Measurements from ENCODE around the gene ADAMTSL5.
A peak's percentile ranks its signal among the peaks of the same experiment; 100 is the strongest.
"Not testable (repeated sequence)": the region's sequence is repeated elsewhere in the genome, so short reads cannot be mapped to it uniquely, and the experiment has no call there.

ADAMTSL5 gene, protein sequence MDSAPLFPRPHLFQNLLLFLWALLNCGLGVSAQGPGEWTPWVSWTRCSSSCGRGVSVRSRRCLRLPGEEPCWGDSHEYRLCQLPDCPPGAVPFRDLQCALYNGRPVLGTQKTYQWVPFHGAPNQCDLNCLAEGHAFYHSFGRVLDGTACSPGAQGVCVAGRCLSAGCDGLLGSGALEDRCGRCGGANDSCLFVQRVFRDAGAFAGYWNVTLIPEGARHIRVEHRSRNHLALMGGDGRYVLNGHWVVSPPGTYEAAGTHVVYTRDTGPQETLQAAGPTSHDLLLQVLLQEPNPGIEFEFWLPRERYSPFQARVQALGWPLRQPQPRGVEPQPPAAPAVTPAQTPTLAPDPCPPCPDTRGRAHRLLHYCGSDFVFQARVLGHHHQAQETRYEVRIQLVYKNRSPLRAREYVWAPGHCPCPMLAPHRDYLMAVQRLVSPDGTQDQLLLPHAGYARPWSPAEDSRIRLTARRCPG

DNA sequence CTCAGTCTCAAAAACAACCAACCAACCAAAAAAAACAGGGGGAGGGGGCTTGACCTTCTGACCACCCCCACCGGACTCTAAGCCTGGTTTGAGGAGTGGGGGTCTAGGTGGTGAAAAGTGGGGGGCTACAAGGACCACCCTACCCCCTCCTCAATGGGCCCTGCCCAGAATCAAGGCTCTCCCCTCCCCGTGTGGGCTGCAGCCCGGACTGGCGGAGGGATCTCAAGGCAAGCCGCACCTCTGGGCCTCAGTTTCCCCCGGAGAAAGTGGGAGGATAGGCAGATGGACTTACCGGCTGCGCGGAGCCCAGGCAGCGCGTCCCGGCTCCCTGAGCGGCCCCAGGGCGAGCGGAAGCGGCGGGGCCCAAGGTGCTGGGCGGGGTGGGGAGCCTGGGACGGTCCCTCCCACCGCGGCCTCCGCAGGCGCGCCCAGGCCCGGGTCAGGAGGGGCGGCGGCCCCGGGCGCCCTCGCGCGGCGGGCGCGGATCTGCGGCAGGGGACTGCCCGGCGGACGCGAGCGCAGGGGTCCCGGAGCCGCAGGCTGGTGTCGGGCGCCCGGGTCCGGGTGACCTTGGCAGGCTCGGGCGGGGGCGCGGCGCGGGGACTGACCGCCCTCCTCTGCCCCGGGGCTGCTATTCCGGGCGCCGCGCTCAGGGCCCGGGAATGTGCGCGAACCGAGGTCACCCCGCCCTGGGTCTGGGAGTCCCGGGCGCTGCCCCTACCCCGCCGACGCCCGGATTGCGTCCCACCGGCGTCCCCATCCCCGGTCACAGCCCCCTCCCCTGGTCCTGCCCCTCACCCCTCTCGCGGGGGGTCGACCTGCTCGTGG, at the start of gene ADAMTSL5:
Gene ADAMTSL5 (minus strand): TSS at position 349 of the 828 bp plus-strand sequence. CDS start 2,076 bp downstream, outside the sequence.
- DNase-seq (ENCODE audit: low spot score) = peak; percentile 50

DNA sequence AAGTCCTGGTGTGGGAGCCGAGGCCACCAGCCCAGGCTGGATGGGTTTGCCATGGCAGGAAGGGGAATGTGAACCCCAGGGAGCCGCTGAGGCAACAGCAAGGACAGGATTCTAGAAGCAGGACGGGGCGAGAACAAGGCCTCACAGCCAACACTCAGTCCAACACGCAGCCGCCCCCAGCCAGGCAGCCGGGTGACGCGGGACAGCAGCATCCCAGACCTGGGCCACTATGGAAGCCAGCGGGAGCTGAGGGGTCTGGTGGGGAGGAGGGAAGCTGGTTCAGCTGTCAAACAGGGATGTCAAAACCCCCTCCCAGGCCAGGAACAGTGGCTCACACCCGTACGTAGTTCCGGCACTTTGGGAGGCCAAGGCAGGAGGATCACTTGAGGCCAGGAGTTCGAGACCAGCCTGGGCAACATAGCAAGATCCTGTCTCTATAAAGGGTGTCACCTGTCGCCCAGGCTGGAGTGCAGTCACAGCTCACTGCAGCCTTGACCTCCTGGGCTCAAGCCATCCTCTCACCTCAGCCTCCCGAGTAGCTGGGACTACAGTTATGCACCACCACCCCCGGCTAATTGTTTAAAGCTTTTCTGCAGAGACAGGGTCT, 48.5 kb upstream of the ADAMTSL5 start:
- no peak for DNase-seq (ENCODE audit: low spot score)

DNA sequence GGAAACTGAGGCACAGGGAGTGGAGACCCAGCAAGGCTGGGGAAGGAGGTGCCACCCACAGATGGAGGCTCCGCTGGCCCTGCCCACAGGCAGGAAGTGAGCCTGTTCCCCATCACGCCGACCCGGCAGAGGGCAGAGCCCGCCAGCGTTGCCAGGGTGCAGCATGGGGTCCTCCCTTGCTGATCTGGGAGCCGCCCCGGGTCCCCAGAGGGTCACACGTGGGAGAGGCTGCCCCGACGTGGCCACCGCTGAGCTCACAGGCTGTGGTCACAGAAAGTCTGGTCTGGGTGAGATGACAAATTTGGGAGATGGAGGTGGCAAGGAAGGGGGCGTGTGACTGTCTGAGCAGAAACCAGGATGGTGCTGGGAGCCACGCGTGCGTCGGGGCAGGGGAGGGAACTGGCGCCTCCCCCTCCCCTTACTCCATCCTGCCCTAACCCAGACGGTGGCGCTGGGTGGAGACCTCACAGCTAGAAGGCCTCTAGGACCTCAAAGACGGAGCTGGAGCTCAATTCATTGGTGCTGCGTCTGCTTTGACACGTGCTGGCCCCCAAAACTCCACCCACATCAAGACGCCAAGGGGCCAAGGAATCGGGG, 47.6 kb upstream of the ADAMTSL5 start:
- no peak for DNase-seq (ENCODE audit: low spot score)

DNA sequence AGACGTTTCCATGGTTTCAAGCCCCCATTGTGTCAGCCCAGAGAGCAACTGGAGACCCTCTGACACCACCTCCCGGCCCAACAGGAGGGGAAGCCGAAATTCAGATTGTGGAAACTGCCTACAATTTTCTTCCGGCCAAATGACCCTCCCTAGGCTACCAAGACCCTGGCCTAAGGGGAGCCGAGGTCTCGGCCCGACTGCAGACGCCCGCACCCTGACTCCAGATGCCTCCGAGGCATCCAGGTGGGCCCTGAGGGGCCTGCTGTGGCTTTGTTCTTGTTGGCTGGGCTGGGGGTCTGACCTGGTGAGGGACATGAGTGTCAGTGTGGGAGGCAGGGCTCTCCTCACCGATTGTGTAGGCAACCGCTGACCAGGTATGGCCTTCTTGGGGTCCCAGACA, 45.7 kb upstream of the ADAMTSL5 start:
- no peak for DNase-seq (ENCODE audit: low spot score)

DNA sequence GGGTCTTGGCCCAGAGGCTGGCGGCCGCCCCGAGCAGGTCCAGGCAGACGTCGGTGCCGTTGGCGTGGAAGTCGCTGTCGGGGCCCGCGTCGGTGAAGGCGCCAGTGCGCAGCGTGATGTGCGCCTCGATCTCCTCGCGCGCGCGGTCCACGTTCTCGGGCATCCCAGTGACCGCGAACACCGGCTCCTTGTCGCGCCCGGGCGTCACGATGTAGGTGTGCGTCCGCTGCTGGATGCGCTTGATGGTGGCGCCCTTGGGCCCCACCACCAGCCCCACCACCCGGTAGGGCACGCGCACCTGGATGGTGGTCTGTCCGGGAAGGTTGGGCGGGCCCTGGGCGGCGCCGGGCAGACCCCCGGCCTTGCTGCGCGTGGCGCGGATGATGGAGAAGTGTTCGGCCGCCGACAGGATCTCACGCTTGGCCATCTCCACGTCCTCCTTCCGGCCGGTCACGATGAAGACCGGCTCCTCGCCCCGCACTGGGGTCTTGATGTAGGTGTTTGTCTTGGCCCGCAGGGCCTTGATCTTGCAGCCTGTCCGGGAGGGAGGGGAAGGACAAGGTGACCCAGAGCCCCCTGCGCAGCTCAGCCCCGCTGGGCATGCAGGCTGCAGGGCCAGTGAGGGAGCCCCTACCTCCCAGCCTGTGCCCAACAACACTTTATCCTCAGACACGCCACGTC, 43.7 kb upstream of the ADAMTSL5 start:
- DNase-seq (ENCODE audit: low spot score) = no peak

DNA sequence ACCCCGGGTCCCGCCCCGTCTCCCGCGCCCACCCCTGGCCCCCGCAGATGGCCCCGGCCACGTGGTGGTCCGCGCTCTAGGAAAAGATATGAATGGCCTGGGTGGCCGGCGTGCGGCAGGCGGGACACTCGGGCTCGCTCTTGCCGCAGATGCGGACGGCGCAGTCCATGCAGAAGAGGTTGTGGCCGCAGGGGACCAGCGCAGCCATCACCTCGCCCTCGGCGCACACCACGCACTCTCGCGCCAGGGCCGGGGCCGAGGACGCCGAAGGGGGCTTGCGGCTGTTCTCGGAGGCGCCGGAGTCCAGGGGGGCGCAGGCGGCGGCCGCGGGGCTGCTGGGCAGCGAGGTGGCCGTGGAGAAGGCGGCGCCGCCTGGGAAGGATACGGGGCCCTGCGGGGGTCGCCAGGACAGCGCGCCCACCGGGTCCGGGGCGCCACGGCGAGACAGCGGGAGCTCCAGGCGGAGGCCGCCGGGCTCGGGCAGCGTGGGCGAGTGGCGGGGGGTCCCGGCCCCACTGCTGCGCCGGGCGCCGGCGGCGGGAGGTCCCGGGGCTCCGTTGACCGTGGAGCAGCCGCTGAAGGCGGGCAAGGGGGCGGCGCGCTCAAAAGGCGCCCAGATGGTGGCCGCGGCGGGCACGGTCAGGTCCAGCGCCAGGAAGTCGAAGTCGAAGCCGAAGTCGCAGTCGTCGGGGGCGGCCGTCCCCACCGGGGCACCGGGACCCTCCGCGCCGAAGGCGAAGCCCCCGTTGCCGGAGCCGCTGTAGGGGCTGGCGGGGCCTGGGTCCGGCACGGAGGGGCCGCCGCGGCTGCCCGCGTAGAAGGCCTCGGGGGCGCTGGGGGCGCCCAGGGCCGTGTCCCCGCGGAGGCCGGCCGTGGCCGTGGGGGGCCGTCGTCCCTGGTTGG, 42.9 kb upstream of the ADAMTSL5 start:
- DNase-seq (ENCODE audit: low spot score) = no peak

DNA sequence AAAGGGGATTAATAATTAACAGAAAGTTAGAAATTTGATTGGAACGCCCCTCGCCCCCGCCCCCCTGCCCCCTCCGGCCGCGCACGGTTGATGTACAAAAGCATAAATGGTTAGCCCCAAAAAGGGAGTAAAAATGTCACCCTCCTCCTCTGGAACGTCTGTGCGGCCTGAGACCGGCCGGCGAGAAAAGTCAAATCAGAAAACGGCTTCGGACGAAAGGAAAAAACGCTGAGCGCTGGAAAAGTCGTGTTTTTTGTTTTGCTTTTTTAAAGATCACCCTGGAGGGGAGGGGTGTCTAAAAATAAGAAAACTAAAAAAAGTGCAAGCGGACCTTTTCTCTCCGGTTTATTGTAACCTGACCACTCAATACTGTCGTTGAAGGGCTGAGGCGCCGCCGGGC, 42.1 kb upstream of the ADAMTSL5 start:
- DNase-seq (ENCODE audit: low spot score) = no peak

DNA sequence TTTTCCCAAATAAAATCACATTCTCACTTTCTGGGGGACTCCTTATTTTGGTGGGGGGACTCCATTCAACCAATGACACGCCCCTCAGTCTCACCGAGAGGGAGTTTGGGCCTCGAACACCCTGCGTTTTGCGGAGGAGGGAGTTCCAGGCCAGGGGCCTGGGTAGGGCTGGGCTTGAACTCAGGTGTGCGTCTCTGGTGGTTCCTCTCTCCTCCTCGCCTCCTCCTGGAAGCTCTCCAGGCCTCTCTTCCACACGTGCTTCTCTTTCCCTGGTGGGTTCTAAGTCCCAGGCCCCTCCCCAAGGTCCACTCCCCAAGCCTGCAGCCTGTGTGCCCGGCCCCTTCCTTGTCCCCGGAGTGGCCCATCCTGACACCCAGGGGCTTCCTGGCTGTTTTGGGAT, 40.6 kb upstream of the ADAMTSL5 start:
- DNase-seq (ENCODE audit: low spot score) = no peak

DNA sequence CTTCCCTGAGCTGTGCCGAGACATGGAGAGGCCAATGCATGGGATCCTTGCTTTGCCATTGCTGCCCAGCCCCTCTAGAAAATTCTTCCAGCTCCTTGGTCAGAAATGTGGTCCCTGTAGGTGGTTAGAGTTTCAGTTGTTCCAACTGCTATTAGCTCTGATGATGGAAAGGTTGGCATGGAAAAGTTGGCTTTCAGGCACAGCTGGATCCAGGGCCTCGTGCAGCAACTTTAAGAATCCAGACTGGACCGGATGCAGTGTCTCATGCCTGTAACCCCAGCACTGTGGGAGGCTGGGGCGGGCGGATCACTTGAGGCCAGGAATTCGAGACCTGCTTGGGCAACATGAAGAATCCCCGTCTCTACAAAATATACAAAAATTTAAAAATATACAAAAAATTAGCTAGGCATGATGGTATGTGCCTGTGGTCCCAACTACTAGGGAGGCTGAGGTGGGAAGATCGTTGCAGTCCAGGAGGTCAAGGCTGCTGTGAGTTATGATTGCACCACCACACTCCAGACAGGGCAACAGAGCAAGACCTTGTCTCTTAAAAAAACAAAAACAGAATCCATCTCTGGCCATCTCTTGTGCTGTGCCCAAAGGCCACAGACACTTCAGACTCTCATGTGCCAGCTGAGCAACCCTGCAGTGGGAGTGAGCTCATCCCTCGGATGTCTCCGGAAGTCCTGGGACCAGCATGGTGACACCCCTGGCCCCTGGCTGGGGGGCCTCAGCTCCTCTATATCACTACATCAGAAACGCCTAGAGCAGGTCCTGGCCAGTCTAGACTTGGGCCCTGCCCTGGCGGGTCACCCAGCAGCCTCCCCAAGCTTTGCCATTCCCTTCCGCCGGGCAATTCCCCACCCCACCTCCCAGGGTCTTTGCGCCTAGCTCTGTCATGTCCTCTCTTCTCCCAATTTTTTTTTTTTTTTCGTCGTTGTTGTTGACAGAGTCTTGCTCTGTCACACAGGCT, 38.5 kb upstream of the ADAMTSL5 start:
- no peak for DNase-seq (ENCODE audit: low spot score)

DNA sequence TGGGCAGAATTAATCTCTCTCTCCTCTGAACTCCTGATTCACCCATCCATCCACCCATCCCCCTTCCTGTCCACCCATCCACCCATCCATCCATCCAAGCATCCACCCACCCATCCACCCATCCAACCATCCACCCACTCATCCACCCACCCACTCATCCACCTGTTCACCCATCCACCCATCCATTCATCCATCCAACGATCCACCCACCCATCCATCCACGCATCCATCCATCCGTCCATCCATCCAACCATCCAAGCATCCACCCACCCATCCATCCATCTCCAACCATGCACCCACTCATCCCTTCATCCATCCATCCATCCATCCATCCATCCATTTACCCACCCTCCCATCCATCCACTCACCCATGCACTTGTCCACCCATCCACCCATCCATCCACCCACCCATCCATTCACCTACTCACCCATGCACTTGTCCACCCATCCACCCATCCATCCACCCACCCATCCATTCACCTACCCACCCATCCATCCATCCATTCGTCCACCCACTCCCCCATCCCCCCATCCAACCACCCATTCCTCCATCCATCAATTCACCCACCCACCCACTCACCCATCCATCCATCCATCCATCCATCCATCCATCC, 36.6 kb upstream of the ADAMTSL5 start:
- DNase-seq (ENCODE audit: low spot score) = no peak

DNA sequence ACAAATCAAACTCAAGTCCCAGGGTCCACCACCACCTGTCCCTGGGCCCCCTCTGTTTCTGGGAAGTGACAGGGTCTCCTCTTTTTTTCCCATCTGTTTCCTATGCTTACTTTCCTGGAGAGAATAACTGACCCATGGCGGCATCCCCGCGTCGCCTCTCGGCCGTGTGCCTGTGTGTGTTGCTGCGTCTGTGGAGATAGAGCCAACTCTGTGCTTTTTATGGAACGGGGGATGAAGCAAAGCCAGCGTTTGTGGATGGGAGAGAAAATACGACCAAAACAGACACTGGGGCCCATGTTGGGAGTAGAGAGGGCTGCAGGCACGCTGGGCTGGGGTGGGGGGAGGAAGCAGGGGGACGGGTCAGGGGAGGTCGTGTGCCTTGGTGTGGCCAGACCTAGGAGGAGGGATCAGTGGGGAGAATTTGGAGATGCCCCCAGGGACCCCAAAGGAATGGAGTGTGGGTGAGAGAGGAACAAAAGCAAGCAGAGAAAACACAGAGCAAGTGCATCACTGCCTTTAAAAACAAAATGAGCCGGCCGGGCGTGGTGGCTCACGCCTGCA, 27.6 kb upstream of the ADAMTSL5 start:
- DNase-seq (ENCODE audit: low spot score) = no peak

DNA sequence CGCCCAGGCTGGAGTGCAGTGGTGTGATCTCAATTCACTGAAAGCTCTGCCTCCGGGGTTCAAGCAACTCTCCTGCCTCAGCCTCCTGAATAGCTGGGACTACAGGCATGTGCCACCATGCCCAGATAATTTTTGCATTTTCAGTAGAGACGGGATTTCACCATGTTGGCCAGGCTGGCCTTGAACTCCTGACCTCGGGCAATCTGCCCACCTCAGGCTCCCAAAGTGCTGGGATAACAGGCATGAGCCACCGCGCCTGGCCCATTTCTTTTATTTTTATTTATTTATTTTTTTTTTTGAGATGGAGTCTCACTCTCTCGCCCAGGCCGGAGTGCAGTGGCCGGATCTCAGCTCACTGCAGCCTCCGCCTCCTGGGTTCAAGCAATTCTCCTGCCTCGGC, 26.9 kb upstream of the ADAMTSL5 start:
- DNase-seq (ENCODE audit: low spot score) = not testable (repeated sequence)

DNA sequence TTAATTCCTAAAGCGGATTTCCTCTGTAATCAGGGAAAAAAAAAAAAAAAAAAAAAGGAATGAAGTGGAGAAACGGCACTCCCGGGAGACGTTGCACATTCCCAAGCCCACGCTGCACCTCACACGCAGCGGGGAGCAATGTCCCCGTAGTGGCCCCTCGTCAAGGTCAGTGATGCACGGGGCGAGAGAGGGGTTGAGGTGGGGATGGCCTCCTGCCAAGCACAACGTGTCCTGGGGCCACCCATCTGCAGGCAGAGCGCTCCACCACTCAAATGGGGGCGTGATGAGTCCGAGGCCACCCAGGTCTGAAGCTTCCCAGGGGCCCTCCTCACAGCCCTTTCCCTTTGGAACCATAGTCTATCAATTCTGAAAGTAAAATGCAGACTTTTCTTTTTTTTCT, 26.2 kb upstream of the ADAMTSL5 start:
- DNase-seq (ENCODE audit: low spot score) = no peak

DNA sequence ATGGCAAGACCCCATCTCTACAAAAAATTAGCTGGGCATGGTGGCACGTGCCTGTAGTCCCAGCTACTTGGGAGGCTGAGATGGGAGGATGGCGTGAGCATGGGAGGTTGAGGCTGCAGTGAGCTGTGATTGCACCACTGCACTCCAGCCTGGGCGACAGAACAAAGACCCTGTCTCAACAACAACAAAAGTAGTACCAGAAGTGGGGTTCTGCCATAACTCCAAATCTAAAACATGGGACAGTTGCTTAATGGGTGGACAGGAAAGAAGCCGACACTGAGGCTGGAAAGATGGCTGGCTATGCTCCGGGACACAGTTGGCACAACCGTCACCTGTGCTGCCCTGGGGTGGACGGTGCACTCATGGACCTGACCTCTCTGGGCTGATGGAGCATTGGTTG, 22.9 kb upstream of the ADAMTSL5 start:
- DNase-seq (ENCODE audit: low spot score) = not testable (repeated sequence)

DNA sequence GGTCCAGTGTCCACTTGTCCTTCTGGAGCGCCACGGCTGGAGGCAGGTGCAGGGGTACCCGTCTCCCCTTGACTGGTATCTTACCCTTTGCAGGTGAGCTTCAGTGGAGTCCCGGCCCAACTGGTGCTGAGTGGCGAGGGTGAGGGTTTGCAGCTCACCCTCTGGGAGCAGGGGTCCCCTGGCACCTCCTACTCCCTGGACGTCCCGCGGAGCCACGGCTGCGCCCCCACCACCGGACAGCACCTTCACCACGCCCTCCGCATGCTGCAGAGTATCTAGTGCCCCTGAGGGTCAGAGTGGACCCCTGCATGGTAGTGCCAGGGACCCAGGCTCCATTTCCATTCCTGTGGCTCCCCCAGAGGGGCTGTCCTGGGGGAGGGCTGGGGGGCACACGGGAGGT, 22.2 kb upstream of the ADAMTSL5 start:
- DNase-seq (ENCODE audit: low spot score) = no peak

DNA sequence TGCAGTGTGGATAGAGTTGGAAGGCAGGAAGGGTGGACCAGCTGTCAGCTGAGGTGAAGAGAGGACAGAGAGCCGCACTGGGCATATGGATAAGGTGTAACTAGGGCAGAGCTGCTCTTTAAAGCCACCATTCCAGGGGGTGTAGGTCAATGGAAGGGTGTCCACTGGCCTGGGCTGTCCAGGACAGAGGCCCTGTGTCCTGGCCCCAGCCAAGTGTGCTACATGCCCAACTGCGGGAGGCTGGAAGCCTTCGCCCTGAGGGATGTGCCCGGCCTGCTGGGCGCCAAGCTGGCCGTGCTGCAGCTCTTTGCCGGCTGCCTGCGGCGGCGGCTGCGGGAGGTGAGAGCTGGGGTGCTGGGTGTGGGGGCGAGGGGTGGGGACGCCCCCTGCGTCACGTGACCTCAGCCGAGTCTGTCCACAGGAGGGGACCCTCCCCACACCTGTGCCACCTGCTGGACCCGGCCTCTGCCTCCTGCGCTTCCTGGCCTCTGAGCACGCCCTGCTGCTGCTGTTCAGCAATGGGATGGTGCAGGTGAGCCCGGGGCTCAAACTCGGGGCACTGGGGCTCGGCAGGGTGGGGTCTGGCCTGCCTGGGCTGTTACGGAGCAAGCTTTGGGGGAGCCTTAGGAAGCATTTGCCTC, 20.8 kb upstream of the ADAMTSL5 start:
- no peak for DNase-seq (ENCODE audit: low spot score)

DNA sequence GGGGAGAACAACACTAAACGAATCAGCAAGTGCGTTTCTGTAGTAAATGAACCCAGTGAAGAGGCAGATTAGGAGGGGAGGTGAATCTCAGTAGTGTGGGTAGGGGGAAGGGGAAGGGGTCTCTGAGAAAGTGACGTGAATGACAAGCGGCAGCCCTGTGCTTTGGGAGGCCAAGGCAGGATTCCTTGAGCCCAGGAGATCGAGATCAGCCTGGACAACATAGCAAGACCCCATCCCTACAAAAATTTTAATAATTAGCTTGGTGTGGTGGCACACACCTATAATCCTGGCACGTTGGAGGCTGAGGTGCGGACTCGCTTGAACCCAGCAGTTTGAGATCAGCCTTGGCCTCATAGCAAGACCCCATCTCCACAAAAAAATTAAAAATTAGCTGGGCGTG, 19.2 kb upstream of the ADAMTSL5 start:
- DNase-seq (ENCODE audit: low spot score) = no peak

DNA sequence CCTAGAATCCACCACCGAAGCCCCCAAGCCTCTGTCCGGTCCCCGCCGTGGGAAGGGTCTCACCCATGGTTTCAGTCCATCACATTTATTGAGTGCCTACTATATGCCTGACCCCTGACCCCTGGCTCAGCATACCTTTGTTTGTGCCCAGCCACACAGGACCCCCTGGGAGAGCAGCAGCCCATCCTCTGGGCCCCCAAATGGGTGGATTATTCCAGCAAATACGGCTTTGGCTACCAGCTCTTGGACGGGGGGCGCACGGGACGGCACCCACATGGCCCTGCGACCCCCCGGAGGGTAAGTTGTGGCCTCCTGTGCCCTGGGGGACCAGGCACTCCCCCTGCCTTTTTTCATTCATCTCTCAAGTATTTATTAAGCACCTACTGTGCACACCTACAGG, 18.8 kb upstream of the ADAMTSL5 start:
- no peak for DNase-seq (ENCODE audit: low spot score)
